ENCODE measurements around the gene ADAMTS17.
A peak's percentile ranks its signal among the peaks of the same experiment; 100 is the strongest.

The ADAMTS17 gene

DNA sequence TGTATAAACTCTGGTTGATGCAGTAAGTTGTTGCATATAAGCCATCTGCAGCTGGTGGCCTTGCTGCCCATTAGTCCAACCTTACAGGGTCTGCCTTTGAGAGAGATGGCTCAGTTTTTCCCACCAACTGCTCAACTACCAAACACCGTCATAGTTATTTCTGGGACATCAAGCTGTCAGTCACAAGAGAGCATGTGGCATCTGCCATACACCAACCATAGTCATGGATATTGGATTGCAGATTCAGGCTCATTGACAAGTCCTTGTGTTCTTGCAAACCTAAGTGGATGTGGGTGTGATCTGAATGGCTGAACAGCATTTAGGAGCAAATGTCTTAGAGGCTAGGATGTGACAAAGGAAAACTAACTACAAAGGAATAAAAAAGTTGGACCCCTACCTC, 137.6 kb downstream of the ADAMTS17 start:
- Mint-ChIP-seq H3K27me3 (ENCODE audit: low read depth) (peaks cover 7% of the 10 kb centered on the region), H3K9me3 (peaks cover 15% of the 10 kb centered on the region)

DNA sequence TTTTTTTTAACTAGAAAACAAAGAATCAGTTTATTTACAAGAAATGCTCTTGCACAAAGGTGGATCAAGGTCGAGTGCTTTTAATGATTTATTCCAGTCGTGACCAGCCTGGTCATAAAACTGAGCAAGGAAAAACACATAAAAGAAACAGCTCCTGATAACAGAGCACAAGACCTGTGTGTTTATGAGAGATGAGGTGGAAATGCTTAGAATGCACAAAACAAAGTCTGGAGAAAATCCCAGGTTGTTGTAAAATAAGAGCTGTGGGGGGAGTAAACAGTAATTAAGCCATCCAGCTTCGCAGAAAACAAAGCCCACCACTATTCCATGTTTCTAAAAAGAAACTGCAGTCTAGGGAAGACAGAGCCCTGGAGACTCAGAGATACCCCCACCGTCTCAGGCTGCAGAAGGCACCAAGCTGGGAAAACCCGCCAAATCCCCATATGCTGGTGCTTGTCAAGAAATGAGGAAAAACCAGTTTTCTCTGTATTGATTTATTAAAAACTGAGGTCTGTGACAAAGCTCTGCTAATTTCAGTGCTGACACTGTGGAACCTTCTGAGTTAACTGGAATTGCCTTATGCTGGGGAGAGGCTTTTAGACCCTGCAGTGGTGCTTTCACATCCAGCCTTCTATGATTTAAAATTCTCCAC, 139.3 kb downstream of the ADAMTS17 start:
- peaks cover 13% of the 10 kb centered on the region for H3K27me3 Mint-ChIP-seq (ENCODE audit: low read depth)
- H3K27ac Mint-ChIP-seq, result peak overlapping the region in 1 of 3 experiments; percentile 59
- no peak overlapping the region for H3K4me3 Mint-ChIP-seq
- H3K9me3 Mint-ChIP-seq, result peaks cover 15% of the 10 kb centered on the region
- TF ChIP-seq, protein P1, sequence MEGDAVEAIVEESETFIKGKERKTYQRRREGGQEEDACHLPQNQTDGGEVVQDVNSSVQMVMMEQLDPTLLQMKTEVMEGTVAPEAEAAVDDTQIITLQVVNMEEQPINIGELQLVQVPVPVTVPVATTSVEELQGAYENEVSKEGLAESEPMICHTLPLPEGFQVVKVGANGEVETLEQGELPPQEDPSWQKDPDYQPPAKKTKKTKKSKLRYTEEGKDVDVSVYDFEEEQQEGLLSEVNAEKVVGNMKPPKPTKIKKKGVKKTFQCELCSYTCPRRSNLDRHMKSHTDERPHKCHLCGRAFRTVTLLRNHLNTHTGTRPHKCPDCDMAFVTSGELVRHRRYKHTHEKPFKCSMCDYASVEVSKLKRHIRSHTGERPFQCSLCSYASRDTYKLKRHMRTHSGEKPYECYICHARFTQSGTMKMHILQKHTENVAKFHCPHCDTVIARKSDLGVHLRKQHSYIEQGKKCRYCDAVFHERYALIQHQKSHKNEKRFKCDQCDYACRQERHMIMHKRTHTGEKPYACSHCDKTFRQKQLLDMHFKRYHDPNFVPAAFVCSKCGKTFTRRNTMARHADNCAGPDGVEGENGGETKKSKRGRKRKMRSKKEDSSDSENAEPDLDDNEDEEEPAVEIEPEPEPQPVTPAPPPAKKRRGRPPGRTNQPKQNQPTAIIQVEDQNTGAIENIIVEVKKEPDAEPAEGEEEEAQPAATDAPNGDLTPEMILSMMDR (IDR thresholded peaks at IDR 0.05; ENCODE audit: unreplicated experiment in 3 of 3), result no peak
- H3K4me1 Mint-ChIP-seq, result peaks cover 23% of the 10 kb centered on the region
- H3K36me3 Mint-ChIP-seq (ENCODE audit: low read depth), result peaks cover 4% of the 10 kb centered on the region

More for the DNA sequence above, 137.6 kb downstream of the ADAMTS17 start:
- H3K36me3 Mint-ChIP-seq (ENCODE audit: low read depth), result peaks cover 4% of the 10 kb centered on the region
- H3K27ac Mint-ChIP-seq, result no peak overlapping the region
- no peak overlapping the region for H3K4me3 Mint-ChIP-seq
- TF ChIP-seq, protein P1 (IDR thresholded peaks at IDR 0.05; ENCODE audit: unreplicated experiment in 3 of 3), result no peak
- H3K4me1 Mint-ChIP-seq, result peaks cover 23% of the 10 kb centered on the region

DNA sequence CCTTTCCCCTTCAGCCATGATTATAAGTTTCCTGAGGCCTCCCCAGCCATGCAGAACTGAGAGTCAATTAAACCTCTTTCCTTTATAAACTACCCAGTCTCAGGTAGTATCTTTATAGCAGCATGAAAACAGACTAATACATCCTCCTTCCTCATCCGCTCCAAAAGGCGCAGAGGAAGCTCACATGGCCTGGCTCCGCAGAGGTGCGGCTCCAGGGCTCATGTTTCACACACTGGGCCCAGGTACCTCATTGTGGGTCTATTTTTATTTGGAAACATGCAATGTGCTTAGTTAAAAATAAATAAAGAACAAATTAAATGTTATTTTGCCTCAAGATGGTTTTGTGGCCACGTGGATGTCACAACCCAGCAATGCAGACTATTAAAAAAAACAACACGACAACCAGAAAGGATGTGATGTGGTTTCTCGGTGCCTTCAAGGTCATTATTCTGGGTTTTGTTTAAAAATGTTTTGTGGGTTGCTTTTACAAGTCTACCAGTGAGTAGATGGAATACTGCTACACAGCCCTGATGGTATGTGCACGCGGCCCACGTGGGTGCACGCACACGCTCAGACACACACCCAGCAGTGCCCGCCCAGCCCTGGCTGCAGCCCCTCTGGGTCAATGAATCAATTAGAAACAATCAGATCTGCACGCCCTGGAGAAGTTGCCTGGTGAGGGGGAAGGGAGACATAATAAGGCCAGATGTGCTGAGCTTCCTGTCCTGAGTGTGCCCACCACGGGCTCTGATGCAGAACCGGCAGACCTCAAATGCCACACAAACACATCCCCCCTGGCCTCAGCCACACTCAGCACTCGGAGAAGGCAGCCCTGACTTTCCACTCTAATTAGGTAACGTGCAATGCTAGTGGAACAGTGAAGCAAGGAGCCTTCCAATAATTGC, 140.1 kb downstream of the ADAMTS17 start:
- peaks cover 4% of the 10 kb centered on the region for H3K36me3 Mint-ChIP-seq (ENCODE audit: low read depth)
- peaks cover 18% of the 10 kb centered on the region for H3K4me1 Mint-ChIP-seq
- peak overlapping the region in 1 of 3 experiments; percentile 59 for H3K27ac Mint-ChIP-seq
- H3K27me3 Mint-ChIP-seq (ENCODE audit: low read depth), result peaks cover 19% of the 10 kb centered on the region
- H3K4me3 Mint-ChIP-seq, result no peak overlapping the region
- TF ChIP-seq, protein P1 (IDR thresholded peaks at IDR 0.05; ENCODE audit: unreplicated experiment in 3 of 3), result no peak
- H3K9me3 Mint-ChIP-seq, result peaks cover 15% of the 10 kb centered on the region

DNA sequence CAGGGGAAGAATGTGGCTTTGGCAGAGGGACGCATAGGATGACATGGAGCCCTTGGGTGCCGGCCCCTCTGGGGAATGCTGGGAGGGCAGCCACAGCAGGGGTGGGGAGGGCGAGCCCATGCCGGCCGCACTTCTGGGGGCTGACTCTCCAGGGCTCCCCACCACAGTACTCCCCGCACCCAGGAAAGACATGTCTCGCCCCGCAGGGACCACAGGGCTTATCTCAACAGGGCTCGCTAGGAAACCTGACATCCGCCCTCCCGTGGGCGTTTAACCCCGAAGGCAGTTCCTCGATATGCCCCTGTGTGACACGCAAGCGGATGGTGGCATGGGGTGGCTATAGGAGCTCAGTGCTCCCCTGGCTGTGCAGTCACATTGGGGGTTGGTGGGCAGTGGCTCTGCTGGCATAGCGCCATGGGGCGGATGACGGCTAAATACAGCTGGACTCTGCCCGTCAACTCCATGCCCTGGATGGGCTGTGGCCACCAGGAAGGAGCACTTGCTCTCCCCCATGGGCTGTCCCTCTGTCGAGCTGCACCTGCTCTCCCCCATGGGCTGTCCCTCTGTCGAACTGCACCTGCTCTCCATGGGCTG, 141.4 kb downstream of the ADAMTS17 start:
- Mint-ChIP-seq H3K27ac (no peak overlapping the region), H3K9me3 (peaks cover 15% of the 10 kb centered on the region), H3K36me3 (ENCODE audit: low read depth) (peaks cover 4% of the 10 kb centered on the region), H3K27me3 (ENCODE audit: low read depth) (peaks cover 19% of the 10 kb centered on the region), H3K4me1 (peaks cover 14% of the 10 kb centered on the region), H3K4me3 (no peak overlapping the region)
- TF ChIP-seq, protein P1 (IDR thresholded peaks at IDR 0.05; ENCODE audit: unreplicated experiment in 3 of 3), result no peak

DNA sequence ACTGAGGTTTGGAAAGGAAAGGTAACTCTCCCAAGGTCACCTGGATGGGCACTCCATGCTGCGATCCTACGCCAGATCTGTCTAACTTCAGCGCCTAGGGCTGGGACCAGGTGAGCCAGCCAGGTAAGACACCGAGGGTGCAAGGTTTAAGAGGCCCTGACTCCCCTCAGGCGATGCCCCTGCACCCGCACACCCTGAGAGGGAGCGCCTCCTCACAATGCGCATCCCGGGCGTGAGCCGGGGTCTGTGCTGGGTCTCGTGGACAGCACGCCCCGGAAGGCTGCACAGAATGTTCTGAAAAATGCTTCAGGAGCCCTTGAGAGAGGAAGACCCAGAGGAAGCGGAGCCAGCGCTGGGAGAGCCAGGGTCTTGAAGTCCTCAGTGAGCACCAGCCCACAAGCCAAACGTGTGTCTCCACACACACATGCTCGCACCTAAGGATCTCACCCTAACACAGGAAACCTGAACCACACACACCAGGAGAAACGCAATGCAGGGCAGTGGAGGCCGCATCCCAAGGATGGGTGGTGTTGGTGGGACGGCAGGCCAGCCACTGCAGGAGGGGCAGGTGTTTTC, 142.0 kb downstream of the ADAMTS17 start:
- Mint-ChIP-seq H3K27ac (no peak overlapping the region), H3K36me3 (ENCODE audit: low read depth) (peaks cover 4% of the 10 kb centered on the region), H3K9me3 (peaks cover 10% of the 10 kb centered on the region), H3K27me3 (ENCODE audit: low read depth) (peaks cover 16% of the 10 kb centered on the region), H3K4me3 (no peak overlapping the region), H3K4me1 (peaks cover 14% of the 10 kb centered on the region)
- TF ChIP-seq, protein P1 (IDR thresholded peaks at IDR 0.05; ENCODE audit: unreplicated experiment in 3 of 3), result no peak

Measured in nephron (organoid).